Thyroid gland (tissue), 4 donors: ENCODE data around the gene ZFAND3.

Experiments
- CTCF ChIP-seq, 6 experiments: fragments of 200-600 bp in 3 of 6; fragments of 450-650 bp in 3 of 6; sonication (generic) in 3 of 6; IDR thresholded peaks; one replicate each; pipeline ENCODE4 v1.5.1; 2016 to 2019; ENCODE audit warnings: antibody characterized with exemption in 6 of 6, mild to moderate bottlenecking in 2 of 6, inconsistent platforms in 1 of 6, moderate library complexity in 1 of 6
- POLR2A ChIP-seq, 2 donors: fragments of 450-650 bp; IDR thresholded peaks; one replicate each; pipeline ENCODE4 v1.6.1; 2017; ENCODE audit warnings: antibody characterized with exemption in 2 of 2, mild to moderate bottlenecking in 2 of 2, moderate library complexity in 1 of 2

GRCh38 chr6:37974381-37974780 lies 154.9 kb downstream of the ZFAND3 start:
- TF ChIP-seq CTCF (IDR thresholded peaks at IDR 0.05) (no peak), POLR2A (IDR thresholded peaks at IDR 0.05) (no peak)
